Fibroblast of skin of abdomen (primary cell): ENCODE data around the gene GEN1. TPM values are rescaled to one million over a fixed set of nuclear protein-coding genes. Genes with fewer than 3 reads are reported as not detected.

Experiments used
- DNase-seq: peaks from one replicate; pipeline ENCODE4 v3.0.0-alpha.2; 2013
- polyA plus RNA-seq, 2 experiments: library from polyadenylated mRNA; unstranded; fragments of 120-200 nt; gene quantifications; one replicate each; pipeline ENCODE4 v1.2.1, GENCODE V29; 2013; ENCODE audit not compliant: insufficient read length in 2 of 2

Gene GEN1
- 5.6 TPM for polyA plus RNA-seq (2013, experiment 1 of 2; ENCODE audit: insufficient read length)
- 6.1 TPM for polyA plus RNA-seq (2013, experiment 2 of 2; ENCODE audit: insufficient read length)

GRCh38 chr2:17753803-17754663 lies at the start of gene GEN1, which contains the start of gene SMC6:
GEN1 (plus strand) TSS chr2:17754138; CDS start chr2:17759944, 5,806 bp downstream.
SMC6 (minus strand) TSS chr2:17753810; CDS start chr2:17745946, 7,864 bp downstream.
- DNase-seq = peak; percentile 92

- no peak for DNase-seq
Measured at GRCh38 chr2:17706845-17707244, 47.1 kb upstream of the GEN1 start.

- DNase-seq = no peak
Measured at GRCh38 chr2:17708501-17708900, 45.4 kb upstream of the GEN1 start.

GRCh38 chr2:17709897-17710296 lies 44.0 kb upstream of the GEN1 start:
- DNase-seq = no peak

GRCh38 chr2:17710547-17711248 lies 43.2 kb upstream of the GEN1 start:
- DNase-seq = no peak

GRCh38 chr2:17713291-17713690 lies 40.6 kb upstream of the GEN1 start:
- no peak for DNase-seq

GRCh38 chr2:17717666-17718065 lies 36.3 kb upstream of the GEN1 start:
- no peak for DNase-seq

- no peak for DNase-seq
Measured at GRCh38 chr2:17718689-17719088, 35.2 kb upstream of the GEN1 start.

GRCh38 chr2:17719562-17720371 lies 34.2 kb upstream of the GEN1 start:
- DNase-seq = peak; percentile 8

GRCh38 chr2:17728210-17728609 lies 25.7 kb upstream of the GEN1 start:
- DNase-seq = no peak

- no peak for DNase-seq
Measured at GRCh38 chr2:17729880-17730279, 24.1 kb upstream of the GEN1 start.

GRCh38 chr2:17733599-17733998 lies 20.3 kb upstream of the GEN1 start:
- DNase-seq = no peak

GRCh38 chr2:17735864-17736263 lies 18.1 kb upstream of the GEN1 start:
- no peak for DNase-seq

- DNase-seq = peak; percentile 64
Measured at GRCh38 chr2:17736989-17737388, 16.9 kb upstream of the GEN1 start.

- no peak for DNase-seq
Measured at GRCh38 chr2:17740203-17740602, 13.7 kb upstream of the GEN1 start.

GRCh38 chr2:17747684-17748452 lies 6.1 kb upstream of the GEN1 start:
- DNase-seq = peak; percentile 4

GRCh38 chr2:17748745-17749144 lies 5.2 kb upstream of the GEN1 start:
- no peak for DNase-seq

GRCh38 chr2:17749753-17750438 lies 4.0 kb upstream of the GEN1 start:
- no peak for DNase-seq

- no peak for DNase-seq
Measured at GRCh38 chr2:17752246-17752645, 1.7 kb upstream of the GEN1 start.

GRCh38 chr2:17752892-17753802 lies 791 bp upstream of the GEN1 start:
- DNase-seq = peak; percentile 12
